ENCODE results near the gene VAMP2.

- TF ChIP-seq CTCF (conservative IDR thresholded peaks at IDR 0.05; ENCODE audit: low read depth, low read length): no peak
- TF ChIP-seq POLR2A (IDR thresholded peaks at IDR 0.05; ENCODE audit: low read depth, low read length): peak; percentile 24; the same call in 1 of the 2 replicates
- TF ChIP-seq FOS (IDR thresholded peaks at IDR 0.05; ENCODE audit: low read depth, low read length): no peak
- no peak for TF ChIP-seq USF2 (IDR thresholded peaks at IDR 0.05; ENCODE audit: low read depth, low read length)
- no peak for TF ChIP-seq RFX5 (IDR thresholded peaks at IDR 0.05; ENCODE audit: low read depth, low read length)
- TF ChIP-seq RCOR1 (IDR thresholded peaks at IDR 0.05; ENCODE audit: insufficient replicate concordance, low read length): no peak
- no peak for TF ChIP-seq MAFK (IDR thresholded peaks at IDR 0.05; ENCODE audit: low read depth, low read length)
- no peak for TF ChIP-seq ELK1 (IDR thresholded peaks at IDR 0.05; ENCODE audit: borderline replicate concordance, low read depth, low read length)
- TF ChIP-seq MAZ (IDR thresholded peaks at IDR 0.05; ENCODE audit: borderline replicate concordance, low read depth, low read length): no peak
- no peak for TF ChIP-seq SMC3 (IDR thresholded peaks at IDR 0.05; ENCODE audit: low read depth, low read length)
These were observed 18.1 kb downstream of the VAMP2 start for GRCh38 chr17:8144401-8145231.
